Kasumi-1 (cell line): ENCODE measurements around the gene ETV1.

ENCODE experiments used
- DNase-seq, 2 experiments: peaks; one replicate each; lab custom pipeline; 2025; lab: John Stamatoyannopoulos, UW

The ETV1 gene

GRCh38 chr7:13986208-13986607, 3.3 kb downstream of the ETV1 start:
- no peak for DNase-seq

DNA sequence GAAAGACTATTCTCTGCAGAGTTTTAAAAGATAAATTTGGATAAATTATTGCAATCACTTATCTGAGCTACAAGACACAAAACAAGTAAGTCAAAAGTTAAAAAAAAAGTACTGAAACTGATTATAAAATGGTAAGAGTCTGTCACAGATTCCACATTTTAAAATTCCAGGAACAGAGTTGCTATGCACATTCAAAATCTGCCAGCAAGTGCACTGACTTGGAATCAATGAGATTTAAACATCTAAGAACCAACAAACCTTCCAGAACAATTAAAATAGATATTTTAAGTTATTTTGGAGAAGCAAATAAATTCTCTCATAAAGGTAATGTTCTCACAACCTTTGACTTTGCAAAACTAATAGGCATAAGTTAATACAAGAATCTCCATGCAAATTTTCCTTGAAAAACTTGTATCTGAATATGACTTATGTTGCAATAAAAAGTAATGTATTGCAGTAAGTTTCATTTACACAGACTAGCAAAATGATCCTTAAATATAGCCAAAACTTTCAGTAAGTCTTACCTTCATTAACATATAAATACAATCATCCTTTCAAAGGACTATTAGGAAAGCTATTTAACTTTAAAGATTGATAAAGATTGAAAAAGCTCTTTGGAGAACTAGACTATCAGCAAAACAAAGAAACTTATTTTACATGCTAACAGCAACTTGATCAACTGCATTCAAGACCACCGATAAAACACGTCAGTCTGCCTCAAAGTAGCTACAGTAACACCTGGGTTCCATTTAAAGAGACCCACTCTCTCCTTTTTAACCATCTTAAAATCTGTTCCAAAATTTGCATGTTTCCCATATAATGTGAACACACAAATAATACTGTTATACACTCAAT, 4.4 kb downstream of the ETV1 start:
- no peak for DNase-seq

DNA sequence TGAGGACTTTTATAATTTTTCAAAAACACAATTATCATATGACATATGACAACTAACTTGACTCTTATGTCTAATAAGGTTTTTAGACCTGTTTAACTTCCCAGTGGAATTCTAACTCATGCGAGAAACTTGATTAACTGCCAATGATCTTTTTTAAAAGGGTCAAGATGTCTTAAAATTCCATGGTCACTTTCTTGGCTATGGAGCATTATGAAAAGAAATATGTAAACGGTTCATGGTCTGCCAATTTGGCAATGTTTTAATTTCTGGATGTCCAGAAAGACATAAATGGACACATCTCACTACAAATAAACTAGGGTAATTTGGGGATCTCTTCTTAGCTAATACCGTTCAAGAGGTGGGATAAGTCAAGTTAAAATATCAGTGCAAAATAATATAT, 5.4 kb downstream of the ETV1 start:
- DNase-seq, result no peak

- no peak for DNase-seq
Measured at GRCh38 chr7:13982940-13983677, 6.4 kb downstream of the ETV1 start.

DNA sequence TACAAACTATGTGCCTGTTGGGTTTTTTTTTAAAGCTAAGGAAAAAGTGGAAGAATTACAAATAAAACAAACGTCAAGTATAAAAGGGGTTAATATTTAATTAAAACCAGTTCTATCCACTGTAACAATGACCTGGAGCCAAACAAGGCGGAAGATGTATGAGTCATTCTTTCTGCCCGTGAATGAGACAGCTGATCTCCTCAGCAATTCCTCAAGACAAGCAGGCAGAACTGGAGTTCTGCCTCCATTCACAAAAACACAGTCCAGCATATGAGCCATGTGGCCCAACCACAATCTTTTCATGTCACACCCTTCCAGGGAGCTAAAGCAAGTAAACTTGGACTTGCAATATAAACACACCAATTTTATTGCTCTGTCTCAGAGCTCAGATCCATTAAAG, 8.4 kb downstream of the ETV1 start:
- no peak for DNase-seq

GRCh38 chr7:13980474-13980873, 9.0 kb downstream of the ETV1 start:
- no peak for DNase-seq

GRCh38 chr7:13979671-13980435, 9.6 kb downstream of the ETV1 start:
- DNase-seq, result no peak

- DNase-seq, result no peak
Measured at GRCh38 chr7:13976594-13976993, 12.9 kb downstream of the ETV1 start.

DNA sequence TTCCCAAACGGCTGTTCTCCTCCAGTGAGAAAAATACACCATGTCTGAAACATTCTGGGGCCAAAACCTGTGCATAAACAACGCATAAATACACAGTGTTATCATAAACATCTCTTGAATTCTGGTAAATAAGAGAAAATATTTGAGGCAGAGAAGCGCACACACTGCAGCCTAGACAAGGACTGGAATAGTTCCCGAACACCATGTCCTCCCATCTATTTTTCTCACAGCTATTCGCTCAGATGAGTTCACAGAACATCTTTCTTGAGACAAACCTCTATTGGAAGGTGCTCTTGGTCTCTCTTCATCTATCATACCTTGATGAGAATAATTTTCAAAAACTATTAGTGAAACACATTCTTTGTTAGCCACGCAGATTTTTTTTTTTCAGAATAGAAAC, 24.4 kb downstream of the ETV1 start:
- DNase-seq, result no peak

GRCh38 chr7:13963925-13964324, 25.5 kb downstream of the ETV1 start:
- DNase-seq, result no peak

GRCh38 chr7:13955494-13955893, 34.0 kb downstream of the ETV1 start:
- DNase-seq, result no peak

GRCh38 chr7:13953368-13953767, 36.1 kb downstream of the ETV1 start:
- no peak for DNase-seq

DNA sequence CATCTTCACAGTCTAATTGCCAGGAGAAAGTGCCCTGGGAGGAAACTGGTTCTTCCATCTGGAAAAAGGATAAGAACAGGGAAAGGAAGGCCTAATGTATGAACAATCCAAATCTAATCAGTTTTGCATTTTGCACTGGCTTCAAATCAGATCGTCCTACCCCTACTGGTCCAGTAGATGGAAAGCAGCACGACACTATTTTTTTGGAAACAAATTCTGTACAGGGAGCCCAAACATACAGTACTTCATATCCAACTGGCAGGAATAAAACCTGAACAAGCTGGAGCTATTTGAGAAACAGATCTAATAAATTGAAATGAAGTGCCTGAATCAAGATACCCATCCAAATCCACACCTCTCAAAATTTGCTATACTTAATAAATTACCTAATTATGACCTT, 36.5 kb downstream of the ETV1 start:
- DNase-seq, result no peak

- DNase-seq, result no peak
Measured at GRCh38 chr7:13949939-13950338, 39.5 kb downstream of the ETV1 start.

- DNase-seq, result no peak
Measured at GRCh38 chr7:13949445-13949844, 40.0 kb downstream of the ETV1 start.

GRCh38 chr7:13948019-13948801, 41.3 kb downstream of the ETV1 start:
- no peak for DNase-seq

DNA sequence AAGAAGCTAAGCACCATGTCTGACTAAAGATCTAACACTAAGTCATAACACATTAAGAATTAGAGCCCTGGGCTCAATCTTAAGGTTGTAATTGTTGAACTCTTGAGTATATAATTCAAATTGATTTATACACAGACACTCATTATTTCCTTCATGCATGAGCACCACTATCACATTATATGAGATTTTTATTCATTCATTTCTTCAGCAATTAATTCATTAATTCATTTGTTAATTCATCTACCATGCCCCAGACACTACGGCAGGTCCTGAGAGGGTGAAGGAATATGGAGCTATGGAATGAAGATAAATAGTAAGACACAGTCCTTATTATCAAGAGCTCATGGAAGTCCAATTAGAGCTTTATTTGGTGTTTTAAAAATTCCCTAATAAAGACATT, 41.9 kb downstream of the ETV1 start:
- DNase-seq, result no peak

GRCh38 chr7:13946181-13946580, 43.3 kb downstream of the ETV1 start:
- no peak for DNase-seq

- DNase-seq, result no peak
Measured at GRCh38 chr7:13945670-13946069, 43.8 kb downstream of the ETV1 start.

DNA sequence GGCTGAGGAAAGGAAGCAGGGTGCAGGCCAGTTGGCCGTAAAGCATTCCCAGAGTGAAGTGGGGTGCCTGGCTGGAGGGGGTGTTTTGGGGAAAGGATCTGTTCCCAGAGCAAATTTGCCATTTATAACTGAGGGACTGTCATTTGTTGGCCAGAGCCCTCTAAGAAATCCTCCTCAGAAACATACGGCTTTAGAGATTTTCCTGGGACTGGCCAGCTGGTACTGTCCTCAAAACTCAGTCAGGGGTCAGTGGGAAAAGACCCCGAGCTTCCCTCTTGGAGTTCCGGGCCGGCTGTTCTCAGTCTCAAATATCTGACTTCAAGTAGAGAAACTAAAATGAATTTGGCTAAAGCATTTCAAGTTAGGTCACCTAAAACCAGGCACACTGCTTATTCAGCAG, 55.9 kb downstream of the ETV1 start:
- no peak for DNase-seq

- DNase-seq, result no peak
Measured at GRCh38 chr7:13933091-13933490, 56.4 kb downstream of the ETV1 start.

- DNase-seq, result no peak
Measured at GRCh38 chr7:13932131-13932530, 57.3 kb downstream of the ETV1 start.
